Measurements from ENCODE around the gene CLASP1.

- TF ChIP-seq EZH2phosphoT487 (IDR thresholded peaks at IDR 0.05; ENCODE audit: insufficient read depth, low read depth) (no peak), EZH2 (IDR thresholded peaks at IDR 0.05; ENCODE audit: insufficient read depth, poor library complexity, severe bottlenecking) (no peak)
Observed at GRCh38 chr2:121599963-121600651, 49.2 kb downstream of the CLASP1 start.

All from GM23248 (cell line).